KOPT-K1 (cell line): ENCODE results near the gene LILRB1.
"Not testable (repeated sequence)": the region's sequence is repeated elsewhere in the genome, so short reads cannot be mapped to it uniquely, and the experiment has no call there.

Source experiments
- H3K27ac ChIP-seq: fragments of 200-600 bp; sonication (generic); 2 replicates; pipeline ENCODE4 v1.5.1; 2016; ENCODE audit warnings: antibody characterized with exemption, mild to moderate bottlenecking, low read depth, low read length; ENCODE audit not compliant: poor library complexity, severe bottlenecking
- H3K36me3 ChIP-seq: fragments of 200-600 bp; sonication (generic); 2 replicates; pipeline ENCODE4 v1.5.1; 2017; ENCODE audit warnings: antibody characterized with exemption, mild to moderate bottlenecking, low read length, moderate library complexity; ENCODE audit not compliant: insufficient read depth
- H3K9me3 ChIP-seq: fragments of 200-600 bp; sonication (generic); 2 replicates; pipeline ENCODE4 v1.5.1; 2017; ENCODE audit warnings: antibody characterized with exemption, low read length, mild to moderate bottlenecking; ENCODE audit not compliant: insufficient read depth, poor library complexity, severe bottlenecking

Gene LILRB1

GRCh38 chr19:54668353-54668752 is 38.1 kb downstream of the LILRB1 start:
- no peaks in the 10 kb centered on the region for H3K36me3 ChIP-seq
- H3K27ac ChIP-seq: no peak overlapping the region
- peaks cover 11% of the 10 kb centered on the region for H3K9me3 ChIP-seq

GRCh38 chr19:54670576-54671357 is 40.5 kb downstream of the LILRB1 start:
- Histone ChIP-seq H3K27ac (no peak overlapping the region), H3K36me3 (no peaks in the 10 kb centered on the region), H3K9me3 (peaks cover 11% of the 10 kb centered on the region)

- peaks cover 5% of the 10 kb centered on the region for H3K9me3 ChIP-seq
- H3K36me3 ChIP-seq: no peaks in the 10 kb centered on the region
- H3K27ac ChIP-seq: no peak overlapping the region
Observed at GRCh38 chr19:54673222-54673621, 42.9 kb downstream of the LILRB1 start.

GRCh38 chr19:54674021-54674617 is 43.8 kb downstream of the LILRB1 start:
- Histone ChIP-seq H3K36me3 (no peaks in the 10 kb centered on the region), H3K9me3 (no peaks in the 10 kb centered on the region), H3K27ac (no peak overlapping the region)

GRCh38 chr19:54676210-54676834 is 46.0 kb downstream of the LILRB1 start:
- H3K36me3 ChIP-seq, H3K9me3 ChIP-seq, H3K27ac ChIP-seq: not testable (repeated sequence)

GRCh38 chr19:54677217-54677616 is 46.9 kb downstream of the LILRB1 start:
- no peak overlapping the region for H3K27ac ChIP-seq
- H3K9me3 ChIP-seq: no peaks in the 10 kb centered on the region
- H3K36me3 ChIP-seq: no peaks in the 10 kb centered on the region

- H3K9me3 ChIP-seq, H3K27ac ChIP-seq, H3K36me3 ChIP-seq: not testable (repeated sequence)
Observed at GRCh38 chr19:54681596-54681995, 51.3 kb downstream of the LILRB1 start.

GRCh38 chr19:54682306-54682856 is 52.1 kb downstream of the LILRB1 start:
- H3K9me3 ChIP-seq: no peaks in the 10 kb centered on the region
- no peaks in the 10 kb centered on the region for H3K36me3 ChIP-seq
- no peak overlapping the region for H3K27ac ChIP-seq

GRCh38 chr19:54684527-54684926 is 54.2 kb downstream of the LILRB1 start:
- Histone ChIP-seq H3K36me3 (no peaks in the 10 kb centered on the region), H3K27ac (no peak overlapping the region), H3K9me3 (no peaks in the 10 kb centered on the region)
